ENCODE data around the gene PERCC1.
A peak's percentile ranks its signal among the peaks of the same experiment; 100 is the strongest.
"Not testable (repeated sequence)": the region's sequence is repeated elsewhere in the genome, so short reads cannot be mapped to it uniquely, and the experiment has no call there.

Gene PERCC1

GRCh38 chr16:1474082-1474795 is 43.4 kb downstream of the PERCC1 start:
- Histone ChIP-seq H3K27me3 (ENCODE audit: control insufficient read depth, insufficient read depth, low read length) (no peaks in the 10 kb centered on the region), H3K4me3 (ENCODE audit: low read depth, low read length) (peak overlapping the region; percentile 96), H3K9ac (no peak overlapping the region), H3K9me3 (ENCODE audit: control insufficient read depth, low read length) (no peaks in the 10 kb centered on the region), H3K79me2 (peaks cover 20% of the 10 kb centered on the region), H3K36me3 (ENCODE audit: control insufficient read depth, insufficient read depth, low read length) (no peaks in the 10 kb centered on the region), H2AFZ (peak overlapping the region; percentile 90), H3K27ac (no peak overlapping the region), H3K4me2 (ENCODE audit: low read length) (peak overlapping the region; percentile 99), H3K4me1 (peaks cover 4% of the 10 kb centered on the region)
- TF ChIP-seq CTCF (IDR thresholded peaks at IDR 0.05) = no peak

GRCh38 chr16:1474796-1475551 is 44.1 kb downstream of the PERCC1 start, which contains the start of gene CLCN7:
TSS of gene CLCN7 (minus strand) at chr16:1475028. CDS start at chr16:1474974, 54 bp downstream.
- no peak for TF ChIP-seq CTCF (IDR thresholded peaks at IDR 0.05)
- peak within 1 kb of the TSS; percentile 99 for H3K4me2 ChIP-seq (ENCODE audit: low read length)
- H3K27ac ChIP-seq = peak within 1 kb of the TSS; percentile 63
- peak within 1 kb of the TSS; percentile 90 for H2AFZ ChIP-seq
- H3K4me3 ChIP-seq (ENCODE audit: low read depth, low read length) = peak within 1 kb of the TSS; percentile 96
- H3K4me1 ChIP-seq = peaks cover 4% of the 10 kb centered on the region
- H3K36me3 ChIP-seq (ENCODE audit: control insufficient read depth, insufficient read depth, low read length) = no peaks in the 10 kb centered on the region
- H3K79me2 ChIP-seq = peaks cover 17% of the 10 kb centered on the region
- no peaks in the 10 kb centered on the region for H3K9me3 ChIP-seq (ENCODE audit: control insufficient read depth, low read length)
- peak within 1 kb of the TSS; percentile 91 for H3K9ac ChIP-seq
- H3K27me3 ChIP-seq (ENCODE audit: control insufficient read depth, insufficient read depth, low read length) = no peaks in the 10 kb centered on the region

GRCh38 chr16:1475552-1476114 is 44.8 kb downstream of the PERCC1 start:
- TF ChIP-seq CTCF (IDR thresholded peaks at IDR 0.05) = no peak
- peaks cover 4% of the 10 kb centered on the region for H3K4me1 ChIP-seq
- no peaks in the 10 kb centered on the region for H3K36me3 ChIP-seq (ENCODE audit: control insufficient read depth, insufficient read depth, low read length)
- peak overlapping the region; percentile 99 for H3K4me2 ChIP-seq (ENCODE audit: low read length)
- H3K79me2 ChIP-seq = peaks cover 17% of the 10 kb centered on the region
- H3K27ac ChIP-seq = peak overlapping the region; percentile 63
- H2AFZ ChIP-seq = peak overlapping the region; percentile 90
- H3K27me3 ChIP-seq (ENCODE audit: control insufficient read depth, insufficient read depth, low read length) = no peaks in the 10 kb centered on the region
- H3K4me3 ChIP-seq (ENCODE audit: low read depth, low read length) = peak overlapping the region; percentile 96
- H3K9me3 ChIP-seq (ENCODE audit: control insufficient read depth, low read length) = no peaks in the 10 kb centered on the region
- peak overlapping the region; percentile 91 for H3K9ac ChIP-seq

GRCh38 chr16:1477033-1477432 is 46.2 kb downstream of the PERCC1 start:
- Histone ChIP-seq H3K79me2 (peaks cover 17% of the 10 kb centered on the region), H3K9ac (no peak overlapping the region), H2AFZ (no peak overlapping the region), H3K4me2 (ENCODE audit: low read length) (no peak overlapping the region), H3K9me3 (ENCODE audit: control insufficient read depth, low read length) (no peaks in the 10 kb centered on the region), H3K27me3 (ENCODE audit: control insufficient read depth, insufficient read depth, low read length) (no peaks in the 10 kb centered on the region), H3K27ac (no peak overlapping the region), H3K4me1 (peaks cover 4% of the 10 kb centered on the region), H3K36me3 (ENCODE audit: control insufficient read depth, insufficient read depth, low read length) (no peaks in the 10 kb centered on the region), H3K4me3 (ENCODE audit: low read depth, low read length) (no peak overlapping the region)
- no peak for TF ChIP-seq CTCF (IDR thresholded peaks at IDR 0.05)

GRCh38 chr16:1478937-1479336 is 48.1 kb downstream of the PERCC1 start:
- H3K9ac ChIP-seq; H3K4me1 ChIP-seq; H2AFZ ChIP-seq; H3K36me3 ChIP-seq (ENCODE audit: control insufficient read depth, insufficient read depth, low read length); H3K4me2 ChIP-seq (ENCODE audit: low read length); H3K9me3 ChIP-seq (ENCODE audit: control insufficient read depth, low read length); H3K4me3 ChIP-seq (ENCODE audit: low read depth, low read length); H3K27ac ChIP-seq; H3K79me2 ChIP-seq; H3K27me3 ChIP-seq (ENCODE audit: control insufficient read depth, insufficient read depth, low read length): not testable (repeated sequence)

All from parathyroid adenoma (tissue), 2 donors.